Activated CD4-positive, alpha-beta T cell treated with anti-CD3 and anti-CD28 coated beads for 36 hours (primary cell): ENCODE results near the gene ABCA13. TPM values are rescaled to one million over a fixed set of nuclear protein-coding genes. Genes with fewer than 3 reads are reported as not detected.
A peak's percentile ranks its signal among the peaks of the same experiment; 100 is the strongest.

ENCODE experiments used
- ATAC-seq: fragments of 200-7000 bp; cut with Tn5 transposase; one replicate; pipeline ENCODE4 v1.10.0; 2021; ENCODE audit warnings: mild to moderate bottlenecking, moderate library complexity
- CTCF ChIA-PET: fragments of 350-600 bp; sonication (Branson Sonifier 250); formaldehyde crosslinking; loops from one replicate; lab custom pipeline; 2021; ENCODE audit warnings: antibody characterized with exemption; lab: Charles Lee
- POLR2A ChIA-PET: fragments of 350-600 bp; sonication (Branson Sonifier 250); formaldehyde crosslinking; loops from one replicate; lab custom pipeline; 2021; ENCODE audit warnings: antibody characterized with exemption, inconsistent platforms; lab: Charles Lee
- DNase-seq: peaks from one replicate; pipeline ENCODE4 v3.0.0-alpha.2; 2020
- H3K27ac Mint-ChIP-seq: one replicate; pipeline ENCODE4 v1.8.0; 2021; ENCODE audit warnings: mixed read lengths
- H3K27me3 Mint-ChIP-seq: one replicate; pipeline ENCODE4 v1.8.0; 2021; ENCODE audit warnings: mixed read lengths
- H3K36me3 Mint-ChIP-seq: one replicate; pipeline ENCODE4 v1.8.0; 2021; ENCODE audit warnings: low read depth, mixed read lengths
- H3K4me1 Mint-ChIP-seq: one replicate; pipeline ENCODE4 v1.8.0; 2021; ENCODE audit warnings: mixed read lengths
- H3K4me3 Mint-ChIP-seq: one replicate; pipeline ENCODE4 v1.8.0; 2021; ENCODE audit warnings: mild to moderate bottlenecking, moderate library complexity, mixed read lengths
- H3K9me3 Mint-ChIP-seq: one replicate; pipeline ENCODE4 v1.8.0; 2021; ENCODE audit warnings: low read depth, mixed read lengths
- intact Hi-C, 2 experiments: fragments of 100-400 bp; cut with DNase I in 1 of 2; cut with micrococcal nuclease in 1 of 2; formaldehyde crosslinking; loops; one replicate each; pipeline versions ENCODE4 v1.14.2 to v1.15.1; 2022 to 2024; cut with DNase I, micrococcal nuclease
- total RNA-seq, 2 experiments: library from RNA; stranded (reverse); gene quantifications; one replicate each; pipeline ENCODE4 v1.2.3, GENCODE V29; 2021

ABCA13 gene
- total RNA-seq, 2 experiments from 2014 or later: not detected

DNA sequence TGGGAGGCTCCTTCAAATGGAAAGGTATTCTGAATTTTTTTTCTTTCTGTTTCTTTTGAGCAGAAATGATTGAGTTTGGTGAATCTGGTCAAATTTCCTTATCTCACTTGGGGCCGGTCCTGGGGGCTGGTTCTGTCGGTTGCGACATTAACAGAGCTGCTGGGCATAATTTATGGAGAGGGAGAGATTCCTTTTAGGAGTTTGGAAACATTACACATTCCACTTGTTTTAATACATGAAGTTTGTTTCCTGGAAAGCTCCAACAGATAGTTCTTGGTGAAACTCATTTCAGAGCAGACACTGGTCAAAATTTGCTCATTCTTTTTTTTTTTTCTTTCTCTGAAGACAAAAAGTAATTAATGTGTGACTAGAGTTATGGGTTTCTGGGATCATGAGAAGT is 129.9 kb downstream of the ABCA13 start:
- intact Hi-C loops: no loop called here
- no peak overlapping the region for H3K27ac Mint-ChIP-seq
- H3K36me3 Mint-ChIP-seq: no peaks in the 10 kb centered on the region
- H3K4me3 Mint-ChIP-seq: no peak overlapping the region
- H3K9me3 Mint-ChIP-seq: no peaks in the 10 kb centered on the region
- ATAC-seq (no peak), DNase-seq (no peak)
- H3K4me1 Mint-ChIP-seq: peaks cover 16% of the 10 kb centered on the region
- peaks cover 6% of the 10 kb centered on the region for H3K27me3 Mint-ChIP-seq
- POLR2A ChIA-PET: no interaction called here
- CTCF ChIA-PET: no interaction called here

- peaks cover 2% of the 10 kb centered on the region for H3K27me3 Mint-ChIP-seq
- no peak overlapping the region for H3K27ac Mint-ChIP-seq
- ChIA-PET POLR2A (no interaction called here), CTCF (interaction anchor here (1.5 kb wide), 1 partner anchor 74 kb away, joined by 3 read pairs; no protein-coding TSS in a partner anchor)
- no peak overlapping the region for H3K4me3 Mint-ChIP-seq
- ATAC-seq: no peak
- intact Hi-C loops: no loop called here
- no peaks in the 10 kb centered on the region for H3K9me3 Mint-ChIP-seq
- no peaks in the 10 kb centered on the region for H3K36me3 Mint-ChIP-seq
- no peaks in the 10 kb centered on the region for H3K4me1 Mint-ChIP-seq
- no peak for DNase-seq
Observed at GRCh38 chr7:48304641-48305040, 133.4 kb downstream of the ABCA13 start.

DNA sequence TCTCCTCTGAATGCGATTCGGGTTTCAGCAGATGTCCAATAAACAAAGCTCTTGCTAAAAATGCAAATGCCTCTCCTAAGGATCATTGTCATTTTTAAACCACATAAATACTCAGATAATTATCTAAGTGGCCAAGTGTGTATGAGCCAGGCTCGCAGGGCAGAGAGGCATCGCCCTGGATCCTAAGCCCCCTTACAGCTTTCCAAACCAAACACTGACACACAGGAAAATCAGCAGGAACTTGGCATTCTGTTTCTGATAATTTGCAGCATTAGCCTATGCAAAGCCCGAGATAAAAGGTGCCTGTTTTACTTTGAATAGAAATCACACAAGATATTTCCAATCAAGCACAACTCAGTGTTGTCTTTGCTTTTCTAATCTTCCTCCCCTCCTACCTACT is 134.4 kb downstream of the ABCA13 start:
- DNase-seq: no peak
- POLR2A ChIA-PET: no interaction called here
- ATAC-seq: no peak
- Mint-ChIP-seq H3K4me3 (no peak overlapping the region), H3K4me1 (no peaks in the 10 kb centered on the region), H3K9me3 (no peaks in the 10 kb centered on the region), H3K27me3 (peaks cover 2% of the 10 kb centered on the region), H3K36me3 (no peaks in the 10 kb centered on the region), H3K27ac (no peak overlapping the region)
- intact Hi-C loops: no loop called here
- CTCF ChIA-PET: interaction anchor here (1.5 kb wide), 1 partner anchor 75 kb away, joined by 3 read pairs; no protein-coding TSS in a partner anchor

GRCh38 chr7:48307041-48307714 is 135.9 kb downstream of the ABCA13 start:
- ChIA-PET POLR2A (no interaction called here), CTCF (interaction anchor here (1.5 kb wide), 1 partner anchor 8 kb away, joined by 4 read pairs; no protein-coding TSS in a partner anchor)
- Mint-ChIP-seq H3K27me3 (no peaks in the 10 kb centered on the region), H3K4me3 (no peak overlapping the region), H3K9me3 (no peaks in the 10 kb centered on the region), H3K4me1 (no peaks in the 10 kb centered on the region), H3K27ac (no peak overlapping the region), H3K36me3 (no peaks in the 10 kb centered on the region)
- DNase-seq: no peak
- peak; percentile 12 for ATAC-seq
- intact Hi-C loops: no loop called here

- H3K4me1 Mint-ChIP-seq: no peaks in the 10 kb centered on the region
- intact Hi-C loops: no loop called here
- DNase-seq: no peak
- ChIA-PET CTCF (no interaction called here), POLR2A (no interaction called here)
- no peaks in the 10 kb centered on the region for H3K9me3 Mint-ChIP-seq
- no peak overlapping the region for H3K4me3 Mint-ChIP-seq
- no peak for ATAC-seq
- no peak overlapping the region for H3K27ac Mint-ChIP-seq
- H3K36me3 Mint-ChIP-seq: no peaks in the 10 kb centered on the region
- H3K27me3 Mint-ChIP-seq: no peaks in the 10 kb centered on the region
Observed at GRCh38 chr7:48309720-48310119, 138.5 kb downstream of the ABCA13 start.

DNA sequence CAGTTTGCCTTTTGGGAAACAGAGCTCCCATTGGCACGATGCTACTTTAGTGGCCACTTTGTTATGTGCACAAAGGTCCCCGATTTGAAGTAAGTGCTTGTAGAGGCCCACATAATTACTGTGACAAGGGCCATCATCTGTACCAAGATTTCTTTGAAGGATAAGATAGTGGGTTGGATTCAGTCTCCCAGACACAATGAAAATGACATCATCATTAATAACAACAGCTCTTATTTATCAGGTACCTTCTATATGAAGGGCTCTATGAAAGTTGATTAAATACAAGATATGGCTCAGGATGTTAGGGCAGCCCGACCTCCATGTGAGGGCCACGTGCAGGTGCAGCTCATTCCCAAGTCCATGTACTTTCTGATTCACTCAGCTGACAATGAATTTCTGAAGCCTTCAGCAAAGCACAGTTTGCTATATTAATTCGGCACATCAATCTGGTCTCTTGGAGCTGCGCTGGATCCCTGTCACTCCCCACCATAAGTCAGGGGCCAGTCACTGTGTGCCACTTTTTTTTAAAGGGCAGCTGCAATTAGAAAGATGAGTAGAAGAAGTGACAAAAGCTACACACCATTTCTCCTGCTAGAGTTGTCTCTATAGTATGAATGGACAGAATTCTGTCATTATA is 140.3 kb downstream of the ABCA13 start:
- H3K27ac Mint-ChIP-seq: no peak overlapping the region
- POLR2A ChIA-PET: no interaction called here
- no peaks in the 10 kb centered on the region for H3K9me3 Mint-ChIP-seq
- intact Hi-C loops: no loop called here
- H3K27me3 Mint-ChIP-seq: no peaks in the 10 kb centered on the region
- no peaks in the 10 kb centered on the region for H3K4me1 Mint-ChIP-seq
- H3K4me3 Mint-ChIP-seq: no peak overlapping the region
- ATAC-seq (no peak), DNase-seq (no peak)
- no peaks in the 10 kb centered on the region for H3K36me3 Mint-ChIP-seq
- CTCF ChIA-PET: interaction anchor here (0.8 kb wide), 1 partner anchor 13 kb away, joined by 3 read pairs; no protein-coding TSS in a partner anchor

DNA sequence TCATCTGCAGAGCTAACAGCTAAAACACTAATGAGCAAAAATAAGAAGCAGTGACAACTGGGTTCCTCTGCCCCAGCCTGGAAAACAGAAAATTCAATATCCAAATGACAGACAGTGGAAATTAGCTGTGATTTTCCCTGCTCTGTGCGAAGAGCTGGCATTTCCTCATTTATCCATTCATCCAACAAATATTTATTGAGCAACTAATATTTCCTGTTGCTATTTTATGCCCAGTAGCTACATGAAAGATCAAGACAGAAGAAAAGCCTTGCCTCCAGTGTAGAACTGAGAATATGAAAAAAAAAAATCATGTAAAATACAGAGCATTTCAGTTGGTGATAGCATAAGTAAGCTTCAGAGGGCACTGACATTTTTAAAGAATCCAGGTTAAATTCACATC is 140.9 kb downstream of the ABCA13 start:
- no peaks in the 10 kb centered on the region for H3K9me3 Mint-ChIP-seq
- no peak overlapping the region for H3K27ac Mint-ChIP-seq
- H3K4me1 Mint-ChIP-seq: no peaks in the 10 kb centered on the region
- H3K36me3 Mint-ChIP-seq: no peaks in the 10 kb centered on the region
- no peak for ATAC-seq
- POLR2A ChIA-PET: no interaction called here
- H3K27me3 Mint-ChIP-seq: no peaks in the 10 kb centered on the region
- DNase-seq: no peak
- H3K4me3 Mint-ChIP-seq: no peak overlapping the region
- CTCF ChIA-PET: interaction anchor here (0.8 to 0.9 kb wide), 2 partner anchors 13 kb away, joined by 3 read pairs; no protein-coding TSS in a partner anchor
- intact Hi-C loops: no loop called here

DNA sequence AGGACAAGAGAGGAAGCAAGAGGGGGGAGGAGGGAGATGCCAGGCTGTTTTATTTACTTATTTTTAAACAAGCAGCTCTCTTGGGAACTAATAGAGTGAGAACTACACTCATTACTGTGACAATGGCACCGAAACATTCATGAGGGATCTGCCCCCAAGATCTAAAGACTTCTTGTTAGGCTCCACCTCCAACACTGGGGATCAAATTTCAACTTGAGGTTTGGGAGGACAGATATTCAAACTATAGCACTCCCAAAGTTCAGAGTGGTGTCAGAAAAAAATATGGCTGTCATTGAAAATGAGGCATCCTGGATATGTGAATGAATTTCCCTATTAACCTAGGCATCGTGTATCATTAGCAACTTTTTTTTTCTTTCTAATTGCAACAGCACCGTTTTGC is 145.5 kb downstream of the ABCA13 start:
- Mint-ChIP-seq H3K9me3 (no peaks in the 10 kb centered on the region), H3K4me1 (no peaks in the 10 kb centered on the region), H3K27me3 (no peaks in the 10 kb centered on the region), H3K36me3 (no peaks in the 10 kb centered on the region), H3K27ac (no peak overlapping the region), H3K4me3 (no peak overlapping the region)
- ATAC-seq (no peak), DNase-seq (no peak)
- intact Hi-C loops: no loop called here
- POLR2A ChIA-PET: no interaction called here
- CTCF ChIA-PET: no interaction called here

DNA sequence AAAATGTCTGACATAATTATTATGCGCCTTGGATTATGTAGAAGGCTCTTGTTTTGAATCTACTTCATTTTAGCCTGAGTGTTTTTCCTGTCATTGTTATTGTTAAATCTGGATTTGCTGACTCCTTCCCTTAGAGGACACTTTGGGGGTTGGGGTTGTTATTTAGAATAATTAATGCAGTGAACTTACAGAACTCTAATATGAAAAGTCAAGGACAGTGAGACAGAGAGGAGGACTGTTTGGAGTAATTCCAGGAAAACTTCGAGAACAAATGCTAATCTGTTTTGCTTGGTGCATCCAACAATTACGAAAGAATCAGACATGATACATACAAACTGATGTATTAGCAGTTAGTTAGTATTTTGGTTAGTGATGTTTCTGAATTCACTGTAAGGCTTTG is 146.1 kb downstream of the ABCA13 start:
- Mint-ChIP-seq H3K9me3 (no peaks in the 10 kb centered on the region), H3K27me3 (no peaks in the 10 kb centered on the region), H3K4me3 (no peak overlapping the region), H3K27ac (no peak overlapping the region), H3K36me3 (no peaks in the 10 kb centered on the region), H3K4me1 (no peaks in the 10 kb centered on the region)
- CTCF ChIA-PET: no interaction called here
- no peak for DNase-seq
- intact Hi-C loops: no loop called here
- POLR2A ChIA-PET: no interaction called here
- ATAC-seq: no peak

DNA sequence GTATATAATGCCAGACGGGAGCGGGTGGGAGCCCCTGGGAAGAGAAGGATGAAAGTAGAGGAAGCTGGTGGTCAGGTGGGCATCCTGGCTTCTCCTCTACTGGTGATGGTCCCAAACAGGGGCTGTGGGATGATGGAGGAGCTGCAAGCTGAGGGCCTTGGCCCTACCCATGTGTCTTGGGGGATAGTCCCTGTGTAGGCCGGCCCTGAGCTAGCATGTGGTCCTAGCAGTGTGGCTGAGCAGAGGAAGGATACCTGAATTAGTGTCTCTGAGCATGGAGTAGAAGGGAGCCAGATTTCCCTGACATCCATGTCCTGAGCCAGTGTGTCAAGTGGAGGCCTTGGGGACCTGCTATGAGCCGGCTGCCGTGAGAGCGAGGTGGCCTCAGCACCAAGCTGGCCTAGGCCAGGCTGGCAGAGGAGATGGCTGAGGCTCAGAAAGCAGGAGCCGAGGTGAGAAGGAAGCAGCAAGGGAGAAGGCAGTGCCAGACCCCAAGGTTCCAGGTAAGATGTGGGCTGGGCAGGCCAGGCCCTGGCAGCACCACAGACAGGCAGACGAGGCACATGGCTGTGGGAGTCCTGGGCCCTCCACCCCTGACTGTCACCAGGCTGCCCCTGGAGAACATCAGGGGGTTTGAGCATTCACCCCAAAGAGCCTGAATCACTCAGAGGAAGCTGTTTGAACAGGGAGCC is 150.2 kb downstream of the ABCA13 start:
- no peaks in the 10 kb centered on the region for H3K27me3 Mint-ChIP-seq
- H3K4me3 Mint-ChIP-seq: no peak overlapping the region
- no peaks in the 10 kb centered on the region for H3K36me3 Mint-ChIP-seq
- ChIA-PET CTCF (no interaction called here), POLR2A (no interaction called here)
- no peak for DNase-seq
- intact Hi-C loops: no loop called here
- ATAC-seq: no peak
- H3K27ac Mint-ChIP-seq: no peak overlapping the region
- no peaks in the 10 kb centered on the region for H3K4me1 Mint-ChIP-seq
- H3K9me3 Mint-ChIP-seq: peaks cover 14% of the 10 kb centered on the region

- Mint-ChIP-seq H3K27me3 (peaks cover 3% of the 10 kb centered on the region), H3K4me1 (no peaks in the 10 kb centered on the region), H3K4me3 (no peak overlapping the region), H3K27ac (no peak overlapping the region), H3K9me3 (no peaks in the 10 kb centered on the region), H3K36me3 (no peaks in the 10 kb centered on the region)
- ATAC-seq (no peak), DNase-seq (peak; percentile 11)
- CTCF ChIA-PET: no interaction called here
- intact Hi-C loops: no loop called here
- POLR2A ChIA-PET: no interaction called here
Observed at GRCh38 chr7:48337012-48337621, 165.9 kb downstream of the ABCA13 start.
